Measurements from ENCODE around the gene TLN1.

DNA sequence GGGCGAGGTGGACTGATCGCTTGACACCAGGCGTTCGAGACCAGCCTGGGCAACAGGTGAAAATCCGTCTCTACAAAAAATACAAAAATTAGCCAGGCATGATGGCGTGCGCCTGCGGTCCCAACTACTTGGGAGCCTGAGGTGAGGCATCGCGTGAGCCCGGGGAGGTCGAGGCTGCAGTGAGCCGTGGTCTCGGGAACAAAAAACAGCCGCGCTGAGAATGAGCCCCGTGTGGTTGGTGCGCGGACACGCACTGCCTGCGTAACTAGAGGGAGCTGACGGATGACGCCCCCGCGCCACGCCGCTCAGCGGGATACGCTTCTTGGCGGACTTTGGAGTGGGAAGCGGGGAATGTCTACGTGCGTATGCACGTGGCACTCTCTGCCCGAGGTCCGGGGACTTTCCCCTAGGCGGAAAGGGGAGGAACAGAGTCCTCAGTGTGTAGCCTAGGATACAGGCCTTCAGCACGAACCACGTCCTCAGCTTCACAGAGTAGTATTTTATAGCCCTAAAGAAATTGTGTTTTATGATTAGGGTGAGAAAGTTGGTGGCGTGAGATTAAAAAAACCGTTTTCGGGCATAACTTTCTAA, 74.4 kb downstream of the TLN1 start, which contains the start of gene RMRP:
- peak; percentile 64 to 97 (median 88) for TF ChIP-seq POLR2AphosphoS5 (IDR thresholded peaks at IDR 0.05)
- TF ChIP-seq POLR2A (IDR thresholded peaks at IDR 0.05): peak; percentile 36
- TF ChIP-seq, protein P1, sequence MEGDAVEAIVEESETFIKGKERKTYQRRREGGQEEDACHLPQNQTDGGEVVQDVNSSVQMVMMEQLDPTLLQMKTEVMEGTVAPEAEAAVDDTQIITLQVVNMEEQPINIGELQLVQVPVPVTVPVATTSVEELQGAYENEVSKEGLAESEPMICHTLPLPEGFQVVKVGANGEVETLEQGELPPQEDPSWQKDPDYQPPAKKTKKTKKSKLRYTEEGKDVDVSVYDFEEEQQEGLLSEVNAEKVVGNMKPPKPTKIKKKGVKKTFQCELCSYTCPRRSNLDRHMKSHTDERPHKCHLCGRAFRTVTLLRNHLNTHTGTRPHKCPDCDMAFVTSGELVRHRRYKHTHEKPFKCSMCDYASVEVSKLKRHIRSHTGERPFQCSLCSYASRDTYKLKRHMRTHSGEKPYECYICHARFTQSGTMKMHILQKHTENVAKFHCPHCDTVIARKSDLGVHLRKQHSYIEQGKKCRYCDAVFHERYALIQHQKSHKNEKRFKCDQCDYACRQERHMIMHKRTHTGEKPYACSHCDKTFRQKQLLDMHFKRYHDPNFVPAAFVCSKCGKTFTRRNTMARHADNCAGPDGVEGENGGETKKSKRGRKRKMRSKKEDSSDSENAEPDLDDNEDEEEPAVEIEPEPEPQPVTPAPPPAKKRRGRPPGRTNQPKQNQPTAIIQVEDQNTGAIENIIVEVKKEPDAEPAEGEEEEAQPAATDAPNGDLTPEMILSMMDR (IDR thresholded peaks at IDR 0.05): peak; percentile 46 to 65 (median 56)

All from breast epithelium (tissue), 3 donors.